COLO829 (cell line): ENCODE results near the gene NDUFAF2.
A peak's percentile ranks its signal among the peaks of the same experiment; 100 is the strongest.
"Not testable (repeated sequence)": the region's sequence is repeated elsewhere in the genome, so short reads cannot be mapped to it uniquely, and the experiment has no call there.

Experiments
- DNase-seq: peaks from one replicate; pipeline ENCODE4 v3.0.0; 2012; ENCODE audit warnings: low spot score

The NDUFAF2 gene

DNA sequence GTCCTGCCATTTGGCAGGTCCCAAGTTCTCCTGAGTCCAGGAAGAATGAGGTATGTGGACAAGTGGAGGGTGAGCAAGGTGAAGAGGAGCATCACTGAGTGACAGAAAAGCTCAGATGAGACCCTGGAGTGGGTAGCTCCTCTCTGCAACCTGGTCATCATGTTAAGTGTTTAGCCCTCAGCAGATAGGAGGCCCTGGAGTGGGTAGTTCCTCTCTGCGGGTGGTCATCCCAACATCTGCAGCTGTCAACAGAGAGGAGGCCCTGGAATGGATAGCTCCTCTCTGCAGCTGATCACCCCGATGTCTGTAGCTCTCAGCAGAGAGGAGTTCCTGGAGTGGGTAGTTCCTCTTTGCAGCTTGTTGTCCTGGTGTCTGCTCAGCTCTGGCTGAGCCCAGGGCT lies 48.4 kb downstream of the NDUFAF2 start:
- no peak for DNase-seq

DNA sequence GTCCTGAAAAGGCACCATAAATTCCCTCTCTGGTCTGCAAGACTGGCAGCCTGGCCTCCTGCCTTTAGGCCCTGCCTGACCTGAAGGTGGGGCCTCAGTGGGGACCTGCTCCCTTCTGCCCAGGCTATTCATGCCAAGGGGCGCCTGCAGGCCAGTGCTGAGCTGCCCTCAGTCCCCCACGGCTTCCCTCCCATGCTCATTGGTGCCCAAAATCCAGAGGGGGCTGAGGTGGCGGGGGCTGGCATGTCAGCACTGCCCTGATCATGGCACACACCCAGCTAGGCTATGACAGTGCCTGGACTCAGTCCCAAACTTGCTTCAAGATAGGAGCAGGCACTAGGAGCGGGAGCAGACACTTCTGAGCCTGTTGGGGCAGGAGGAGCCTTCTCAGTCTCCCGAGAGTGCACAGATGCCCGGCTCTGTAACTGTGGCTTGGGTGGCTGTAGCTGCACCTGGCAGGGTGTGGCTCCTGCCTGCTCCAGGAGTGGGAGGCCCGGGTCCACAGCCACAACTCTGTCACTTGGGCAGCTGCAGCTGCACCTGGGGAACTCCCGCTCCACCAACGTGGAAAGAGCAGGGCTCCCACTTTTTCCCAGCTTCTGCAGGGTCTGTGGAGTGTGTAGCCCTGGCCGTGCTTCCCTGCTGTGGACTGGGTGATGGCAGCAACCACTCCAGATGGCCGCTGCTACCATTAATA lies 49.0 kb downstream of the NDUFAF2 start:
- no peak for DNase-seq

DNA sequence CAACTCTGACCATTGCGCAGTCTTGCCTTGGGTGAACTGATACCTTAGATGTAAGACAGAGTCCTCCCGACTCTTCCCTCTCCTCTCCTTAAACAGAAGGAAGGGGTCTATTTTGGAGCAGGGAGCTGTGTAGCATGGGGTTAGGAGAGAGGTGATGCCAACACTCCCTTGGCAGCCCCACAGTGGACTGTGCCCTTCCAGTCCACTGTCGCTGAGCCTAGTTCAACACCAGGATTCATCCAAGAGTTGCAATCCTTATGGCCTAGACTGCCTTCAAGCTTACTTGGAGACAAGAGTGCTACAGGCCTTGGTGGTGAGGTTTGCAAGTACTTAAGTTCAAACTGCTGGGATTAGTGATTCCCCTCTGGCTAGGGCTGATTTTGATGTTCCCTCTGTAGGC lies 51.4 kb downstream of the NDUFAF2 start:
- DNase-seq = no peak

DNA sequence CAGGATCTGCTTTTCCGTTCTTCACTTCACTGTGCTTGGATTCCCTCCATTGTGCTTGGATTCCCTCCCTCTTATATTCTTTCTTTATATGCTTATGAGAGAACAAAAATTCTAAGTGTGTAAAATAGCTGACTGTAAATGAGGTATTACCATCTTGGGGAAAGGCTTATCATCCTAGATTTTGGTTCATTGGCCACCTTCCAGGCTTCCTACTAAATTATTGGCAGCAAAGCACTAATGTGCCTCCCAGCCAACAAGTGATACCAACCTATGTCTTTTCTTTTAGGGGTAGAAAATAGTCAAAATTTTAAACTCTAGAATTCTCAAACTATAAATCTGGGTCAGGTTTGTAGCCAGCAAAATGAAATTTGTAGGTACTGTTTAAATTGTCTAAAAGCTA lies 52.7 kb downstream of the NDUFAF2 start:
- DNase-seq = no peak

DNA sequence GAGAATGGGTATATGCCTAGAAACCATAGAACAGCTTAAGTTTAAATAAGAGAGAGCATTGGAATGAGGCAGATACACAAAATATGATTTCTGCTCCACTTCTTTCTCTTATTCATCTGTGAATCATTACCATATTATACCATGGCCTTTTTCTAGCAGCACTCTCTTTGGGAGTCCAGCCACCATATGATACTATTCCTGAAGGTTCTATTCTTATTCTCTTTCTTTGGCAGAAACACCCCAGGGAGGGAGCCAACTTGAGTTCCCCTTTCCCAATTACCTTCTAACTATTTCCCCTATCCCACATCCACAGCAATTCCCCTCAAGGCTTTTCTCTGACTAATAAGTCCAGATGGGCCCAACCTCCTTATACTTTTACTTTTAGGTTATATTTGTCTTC lies 55.9 kb downstream of the NDUFAF2 start:
- DNase-seq = no peak

DNA sequence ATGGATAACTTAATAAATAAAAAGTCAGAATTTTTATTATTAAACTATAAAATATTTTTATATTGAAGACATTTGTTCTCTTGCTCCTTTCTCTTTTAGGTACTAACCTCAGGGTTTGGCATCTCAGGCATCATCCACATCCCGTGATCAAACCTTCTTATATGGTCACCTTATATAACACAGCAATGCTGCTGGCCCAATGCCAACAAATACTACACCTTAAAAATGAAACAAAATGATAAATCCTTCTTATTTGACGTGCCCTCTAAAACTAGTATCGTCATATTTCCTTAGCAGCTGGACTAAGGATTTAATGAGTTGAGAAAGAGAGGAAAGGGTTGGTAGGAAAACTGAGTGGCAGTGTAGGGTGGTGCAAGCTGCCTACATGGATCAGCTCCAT lies 56.6 kb downstream of the NDUFAF2 start:
- DNase-seq = no peak

DNA sequence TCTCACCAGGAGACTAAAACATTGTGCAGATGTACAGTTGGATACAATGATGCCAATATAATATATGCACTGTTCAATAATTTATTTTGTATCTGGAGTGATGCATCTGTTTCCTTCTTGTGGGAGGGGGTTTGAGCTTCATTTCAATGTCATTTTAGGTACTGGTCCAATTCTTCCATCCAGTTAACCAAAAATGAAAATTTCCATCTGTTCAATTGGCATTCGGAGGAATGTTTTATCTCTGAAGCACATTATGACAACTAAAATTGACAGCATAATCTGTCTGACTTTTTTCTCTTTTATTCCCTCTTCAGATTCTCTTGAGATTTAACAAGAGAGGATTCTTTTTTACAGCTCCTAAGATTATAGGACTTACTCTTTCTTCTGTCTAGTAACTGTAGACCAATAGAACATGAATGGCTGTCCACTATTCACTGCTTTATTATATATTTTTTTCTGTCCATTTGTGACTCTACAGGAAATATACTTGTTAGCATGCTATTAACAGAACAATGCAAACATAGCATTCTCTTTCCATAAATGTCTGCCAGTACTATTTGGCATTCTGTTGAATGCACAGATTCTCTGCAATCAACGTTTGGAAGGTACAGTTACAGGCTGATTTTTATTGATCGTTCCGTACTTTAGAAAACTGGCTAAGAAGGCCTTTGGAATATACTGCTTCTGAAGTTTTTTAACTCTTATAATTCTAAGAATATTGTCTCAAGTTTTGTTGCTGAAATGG lies 57.8 kb downstream of the NDUFAF2 start:
- DNase-seq = no peak

DNA sequence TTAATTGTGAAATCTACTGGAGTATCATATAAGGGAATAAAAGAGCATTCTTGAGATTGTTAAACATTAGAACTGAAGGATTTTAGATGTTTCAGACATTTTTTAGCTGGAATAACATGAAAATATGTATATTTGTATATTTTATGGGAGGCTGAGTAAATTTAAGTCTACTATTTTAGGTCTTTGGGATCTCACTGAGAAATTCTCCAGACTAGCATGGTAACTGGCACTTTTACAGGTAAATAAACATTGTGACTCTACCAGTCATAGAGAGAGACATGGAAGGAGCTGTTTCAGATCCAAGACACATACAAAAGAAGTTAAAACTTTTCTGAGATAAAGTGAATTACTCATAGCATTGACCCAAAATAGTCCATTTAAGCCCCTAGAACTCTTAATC lies 59.4 kb downstream of the NDUFAF2 start:
- DNase-seq = no peak

DNA sequence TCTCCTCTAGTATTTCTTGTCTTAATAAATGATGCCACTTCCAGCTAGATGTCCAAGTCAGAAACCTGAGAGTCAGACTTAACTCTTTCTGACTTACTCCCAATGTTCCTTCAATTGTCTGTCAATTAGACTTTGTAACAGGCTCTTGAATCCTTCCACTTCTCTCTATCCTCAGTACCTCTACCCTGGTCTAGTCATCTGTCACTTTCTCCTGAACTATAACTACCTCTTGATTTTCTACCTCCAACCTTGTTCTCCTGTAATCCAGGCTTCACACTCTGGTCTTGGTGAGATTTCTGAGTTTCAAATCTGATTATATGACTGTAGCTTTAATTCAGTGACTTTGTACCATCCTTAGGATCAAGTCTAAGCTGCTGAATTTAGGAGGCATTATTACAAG lies 64.9 kb downstream of the NDUFAF2 start:
- no peak for DNase-seq

DNA sequence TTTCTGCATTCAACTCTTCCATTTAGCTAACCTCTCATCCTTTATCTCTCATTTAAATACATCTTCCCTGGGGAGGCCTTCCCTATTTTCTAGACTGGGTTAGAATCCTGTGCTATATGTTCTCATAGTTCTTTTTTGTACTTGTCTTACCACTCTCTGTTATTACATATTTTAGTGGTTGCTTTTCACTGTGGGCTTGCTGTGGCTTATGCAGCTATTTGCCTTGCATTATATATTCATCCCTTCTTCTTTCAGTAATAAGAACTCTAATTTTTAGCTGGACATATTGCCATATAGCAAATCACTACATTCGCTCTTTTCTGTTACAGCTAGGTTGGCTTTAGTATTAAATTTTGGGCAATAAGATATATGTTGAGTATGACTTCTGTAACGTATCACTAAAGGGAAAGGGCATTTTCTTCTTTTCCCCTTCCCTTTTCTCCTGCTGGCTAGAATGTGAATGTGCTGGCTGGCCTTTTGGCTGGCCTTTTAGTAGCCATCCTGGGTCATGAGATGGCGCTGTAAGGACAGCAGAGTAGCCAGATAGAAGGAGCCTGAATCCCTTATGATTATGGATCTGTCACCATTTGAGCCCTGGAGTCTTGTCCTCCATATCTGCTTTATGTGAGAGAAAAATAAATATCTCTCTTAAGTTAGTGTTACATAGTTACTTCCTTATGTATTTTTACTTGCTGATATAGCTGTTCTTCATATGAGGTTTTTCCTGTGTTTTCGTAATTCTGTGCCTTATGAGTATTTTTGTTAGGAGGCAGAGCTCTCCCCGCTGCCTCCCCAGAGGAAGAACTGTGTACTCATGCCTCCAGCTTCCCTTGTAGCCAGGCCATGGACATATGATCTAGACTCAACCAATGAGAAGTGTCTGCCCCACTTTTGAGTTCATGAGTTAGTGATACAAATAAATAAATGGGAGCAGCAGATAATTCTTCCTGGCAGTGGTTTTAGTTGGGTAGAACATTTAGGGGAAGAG lies 65.8 kb downstream of the NDUFAF2 start:
- DNase-seq = peak; percentile 0

DNA sequence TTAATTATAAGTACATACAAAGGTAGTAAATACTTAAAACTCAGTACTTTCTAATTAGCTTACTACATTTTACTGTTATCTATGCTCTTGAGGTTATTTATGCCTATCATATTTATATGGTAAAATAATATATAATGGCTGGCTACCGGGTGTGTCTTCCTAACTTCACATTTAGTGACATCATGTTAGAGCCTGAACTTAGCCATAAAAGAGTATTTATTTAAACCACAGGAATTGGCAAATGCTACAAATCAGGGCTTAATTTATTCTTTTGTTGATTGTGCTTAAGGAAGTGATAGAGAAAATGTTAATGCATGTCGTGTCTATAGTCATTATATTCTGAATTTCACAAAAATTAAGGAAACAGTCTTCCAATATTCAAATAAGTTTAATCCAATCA lies 73.1 kb downstream of the NDUFAF2 start:
- DNase-seq = peak; percentile 5

DNA sequence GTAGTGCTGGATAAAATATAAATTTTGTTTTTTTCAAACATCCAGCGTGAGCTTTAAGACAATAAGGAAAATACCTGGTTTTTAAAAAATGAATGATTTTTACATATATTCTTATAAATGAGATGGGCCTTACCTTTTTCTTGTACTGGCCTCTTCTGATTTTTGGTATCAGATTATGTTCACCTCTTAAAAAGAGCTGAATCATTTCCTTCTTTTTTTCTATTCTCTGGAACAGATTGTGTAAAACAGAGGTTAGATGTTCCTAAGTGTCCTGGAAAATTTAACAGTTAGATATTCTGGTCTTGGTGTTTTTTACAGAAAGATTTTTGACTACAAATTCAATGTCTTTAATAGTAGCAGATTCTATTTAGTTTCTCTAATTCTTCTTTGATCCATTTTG lies 74.6 kb downstream of the NDUFAF2 start:
- DNase-seq = no peak

DNA sequence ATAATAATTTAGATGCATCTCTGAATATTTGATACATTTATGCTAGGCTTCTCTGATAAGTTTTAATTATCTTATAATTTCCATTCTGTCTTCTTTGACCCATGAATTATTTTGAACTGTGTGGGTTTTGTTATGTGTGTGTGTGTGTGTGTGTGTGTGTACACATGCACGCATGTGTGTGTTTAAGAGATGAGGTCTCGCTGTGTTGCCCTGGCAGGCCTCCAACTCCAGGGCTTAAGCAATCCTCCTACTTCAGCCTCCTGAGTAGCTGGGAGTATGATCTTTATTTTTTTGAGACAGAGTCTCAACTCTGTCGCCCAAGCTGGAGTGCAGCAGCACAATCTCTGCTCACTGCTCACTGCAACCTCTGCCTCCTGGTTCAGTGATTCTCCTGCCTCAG lies 75.4 kb downstream of the NDUFAF2 start:
- no peak for DNase-seq

DNA sequence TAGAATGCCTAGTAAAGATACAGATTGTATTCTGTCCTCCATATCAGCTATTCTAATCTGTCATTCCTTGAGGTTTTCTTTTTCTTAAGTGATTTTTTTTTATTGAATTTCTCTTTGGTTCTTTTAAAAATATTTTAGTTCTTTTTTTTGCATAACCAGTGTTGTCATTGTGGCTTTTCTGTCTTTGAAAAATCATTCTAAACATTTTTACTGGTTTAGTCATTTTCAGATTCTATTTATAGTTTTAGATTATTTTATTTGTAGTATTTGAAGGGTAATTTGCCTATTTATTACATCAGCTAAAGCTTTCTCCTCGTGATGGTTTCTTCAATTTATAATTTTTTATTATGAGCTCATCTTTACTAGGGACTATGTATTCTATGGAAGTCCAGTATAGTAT lies 78.1 kb downstream of the NDUFAF2 start:
- DNase-seq = no peak

DNA sequence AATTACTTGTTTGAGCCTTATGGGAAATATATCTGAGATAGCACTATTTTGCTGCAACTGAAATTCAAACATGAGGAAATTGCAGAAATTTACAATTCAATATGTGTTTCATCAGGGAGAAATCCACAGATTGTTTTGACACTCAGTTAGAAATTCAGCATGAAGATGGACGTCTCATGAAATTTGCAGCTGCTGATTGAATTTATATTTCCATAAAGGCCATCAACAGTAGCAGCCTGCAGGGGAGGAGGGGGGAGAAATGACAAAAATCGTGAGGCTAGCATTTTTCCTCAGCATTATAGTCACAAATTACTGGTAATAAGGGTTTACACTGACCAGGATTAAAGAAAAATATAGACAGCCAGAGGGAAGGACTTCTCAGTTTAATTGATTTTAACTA lies 81.0 kb downstream of the NDUFAF2 start:
- DNase-seq = no peak

DNA sequence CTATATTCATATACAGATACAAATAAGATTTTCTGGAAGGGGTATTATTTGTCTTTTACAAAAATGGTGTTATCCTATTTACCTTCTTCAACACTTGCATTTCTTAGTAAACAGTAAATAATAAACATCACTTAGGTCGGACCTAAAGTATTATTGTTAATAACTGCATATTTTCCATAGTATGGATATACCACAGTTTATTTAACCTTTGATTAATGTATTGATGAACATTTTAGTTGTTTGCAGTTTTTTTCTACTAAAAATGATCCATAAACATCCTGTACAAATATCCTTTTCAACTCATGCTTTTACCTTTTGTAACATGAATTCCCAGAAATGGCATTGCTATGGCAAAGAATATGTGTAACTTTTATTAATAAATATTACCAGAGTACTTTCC lies 83.4 kb downstream of the NDUFAF2 start:
- no peak for DNase-seq

DNA sequence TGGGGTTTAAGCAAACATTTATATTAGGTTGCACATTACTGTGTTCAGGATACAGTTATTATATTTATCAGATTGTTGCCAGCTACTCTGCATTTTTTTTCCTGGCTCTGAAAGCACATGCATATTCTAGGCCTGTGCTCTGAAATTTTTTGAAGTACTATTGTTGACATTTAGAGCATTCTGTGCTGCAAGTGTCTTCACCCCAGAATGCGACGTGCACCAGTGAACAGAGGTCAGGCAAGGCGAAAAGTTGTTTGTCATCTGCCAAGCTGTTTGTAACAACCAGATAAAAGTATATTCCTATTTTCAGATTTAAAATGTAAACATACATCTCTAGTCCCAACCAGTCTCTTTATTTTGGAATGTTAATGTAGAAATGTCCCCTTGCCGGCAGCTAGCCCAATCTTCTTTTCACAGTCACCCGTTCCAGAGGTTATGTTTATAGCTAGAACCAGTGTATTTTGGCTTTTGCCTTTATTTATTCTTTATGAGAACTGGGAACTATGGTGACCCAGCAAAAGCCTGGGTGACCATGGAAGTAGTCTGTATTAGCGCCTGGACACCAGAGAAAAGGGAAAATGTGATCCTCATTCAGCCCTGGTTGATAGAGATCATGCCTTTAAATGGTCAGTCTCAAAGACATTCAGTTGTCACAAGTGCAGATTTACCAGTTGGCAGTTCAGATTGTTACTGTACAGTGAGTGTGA lies 84.6 kb downstream of the NDUFAF2 start:
- DNase-seq = no peak

DNA sequence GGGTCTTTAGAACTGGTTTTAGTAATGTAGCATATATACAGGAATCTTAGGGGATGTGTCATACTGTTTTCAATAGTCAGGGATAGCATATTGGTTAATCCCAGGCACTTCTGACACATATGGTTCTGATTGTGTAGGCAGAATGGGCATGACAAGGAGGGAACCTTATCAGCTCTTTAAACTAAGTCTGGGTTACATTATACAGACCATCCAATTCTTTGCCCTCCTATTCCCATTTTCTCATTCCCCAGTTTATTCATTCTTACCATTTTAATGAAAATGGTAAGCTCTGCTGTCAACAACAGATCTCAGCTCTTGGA lies 85.1 kb downstream of the NDUFAF2 start:
- no peak for DNase-seq

DNA sequence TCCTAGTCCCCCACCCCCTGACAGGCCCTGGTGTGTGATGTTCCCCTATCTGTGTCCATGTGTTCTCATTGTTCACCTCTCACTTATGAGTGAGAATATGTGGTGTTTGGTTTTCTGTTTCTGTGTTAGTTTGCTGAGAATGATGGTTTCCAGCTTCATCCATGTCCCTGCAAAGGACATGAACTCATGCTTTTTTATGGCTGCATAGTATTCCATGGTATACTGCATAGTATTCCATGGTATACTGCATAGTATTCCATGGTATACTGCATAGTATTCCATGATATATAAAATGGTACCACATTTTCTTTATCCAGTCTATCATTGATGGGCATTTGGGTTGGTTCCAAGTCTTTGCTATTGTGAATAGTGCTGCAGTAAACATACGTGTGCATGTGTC lies 86.3 kb downstream of the NDUFAF2 start:
- DNase-seq = not testable (repeated sequence)

DNA sequence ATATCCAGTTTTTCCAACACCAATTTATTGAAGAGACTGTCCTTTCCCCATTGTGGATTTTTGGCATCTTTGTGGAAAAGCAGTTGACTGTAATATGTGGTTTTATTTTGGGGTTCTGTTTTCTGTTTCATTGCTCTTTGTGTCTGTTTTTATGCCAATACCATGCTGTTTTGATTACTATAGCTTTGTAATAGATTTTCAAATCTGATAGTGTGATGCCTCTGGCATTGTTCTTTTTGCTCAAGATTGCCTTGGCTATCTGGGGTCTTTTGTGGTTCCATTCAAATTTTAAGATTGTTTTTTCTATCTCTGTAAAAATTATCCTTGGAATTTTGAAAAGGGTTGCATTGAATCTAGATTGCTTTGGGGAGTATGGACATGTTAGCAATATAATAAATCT lies 99.5 kb downstream of the NDUFAF2 start:
- no peak for DNase-seq

DNA sequence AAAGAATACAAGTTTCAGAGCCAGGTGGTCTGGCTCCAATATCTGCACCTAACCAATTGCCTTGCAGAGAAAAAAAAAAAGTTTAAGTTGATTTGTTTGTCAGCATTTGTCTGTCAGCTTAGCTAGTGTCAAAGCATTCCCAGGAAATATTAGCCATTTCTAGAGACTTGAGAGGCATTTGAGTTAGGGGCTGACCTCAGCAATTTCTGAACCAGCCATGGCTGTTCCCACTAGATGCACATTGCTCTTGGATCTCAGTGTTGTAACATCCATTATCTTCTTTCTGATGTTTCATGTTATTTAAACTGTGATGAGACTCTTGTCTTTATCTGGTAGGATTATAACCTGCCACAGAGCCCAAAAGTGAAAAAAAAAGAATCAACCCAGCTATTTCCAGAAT lies 102.3 kb downstream of the NDUFAF2 start:
- no peak for DNase-seq

DNA sequence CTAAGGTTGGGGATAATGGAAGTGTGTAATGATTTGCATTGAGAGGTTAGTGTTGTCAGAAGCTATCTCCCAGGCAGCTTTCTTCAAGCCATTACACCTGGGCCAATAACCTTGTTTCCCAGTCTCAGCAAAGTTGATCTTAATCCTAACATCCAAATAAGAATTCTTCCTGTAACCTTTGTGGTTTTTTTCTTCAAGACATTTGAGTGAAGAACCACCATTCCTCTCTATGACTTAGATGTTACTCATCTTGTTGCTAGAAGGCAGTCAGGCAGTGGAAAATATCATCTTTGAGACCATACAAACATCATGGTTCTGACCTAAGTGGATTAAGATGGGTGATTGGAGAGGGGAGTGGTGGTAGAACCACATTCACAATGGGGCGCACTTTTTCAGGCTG lies 103.5 kb downstream of the NDUFAF2 start:
- DNase-seq = no peak
